Stimulated activated naive B cell treated with anti-CD40 and anti-IgM and Interleukin-4, amounts not matched to agents 10 μg/mL and 1 μg/mL and 100 μg/mL, for 72 hours (primary cell): Measurements from ENCODE around the gene DLX5.

ENCODE experiments used
- ATAC-seq, 2 donors: fragments of 150-1000 bp; cut with Tn5 transposase; replicated peaks; 2 replicates each; pipeline ENCODE4 v1.10.0; 2021; ENCODE audit warnings: moderate library complexity in 1 of 2
- DNase-seq: peaks from one replicate; pipeline ENCODE4 v3.0.0; 2021
- H3K27ac Mint-ChIP-seq: one replicate; pipeline ENCODE4 v1.8.0; 2022; ENCODE audit warnings: mild to moderate bottlenecking, mixed read lengths
- H3K27me3 Mint-ChIP-seq, 2 donors: one replicate each; pipeline ENCODE4 v1.8.0; 2022; ENCODE audit warnings: mixed read lengths in 2 of 2
- H3K36me3 Mint-ChIP-seq, 2 donors: one replicate each; pipeline ENCODE4 v1.8.0; 2022; ENCODE audit warnings: mixed read lengths in 2 of 2, mild to moderate bottlenecking in 1 of 2
- H3K4me1 Mint-ChIP-seq, 2 donors: one replicate each; pipeline ENCODE4 v1.8.0; 2022; ENCODE audit warnings: mixed read lengths in 2 of 2, mild to moderate bottlenecking in 1 of 2
- H3K4me3 Mint-ChIP-seq, 2 donors: one replicate each; pipeline ENCODE4 v1.8.0; 2022; ENCODE audit warnings: mild to moderate bottlenecking in 2 of 2, mixed read lengths in 2 of 2, moderate library complexity in 1 of 2
- H3K9me3 Mint-ChIP-seq, 2 donors: one replicate each; pipeline ENCODE4 v1.8.0; 2022; ENCODE audit warnings: mixed read lengths in 2 of 2, mild to moderate bottlenecking in 1 of 2

DLX5 gene

GRCh38 chr7:97005183-97006054, 19.2 kb downstream of the DLX5 start, which contains the start of gene DLX6:
DLX6 (plus strand) TSS chr7:97005553; CDS start chr7:97005978, 425 bp downstream.
- peaks cover 13 to 24% of the 10 kb centered on the region in 2 donors for H3K4me1 Mint-ChIP-seq

GRCh38 chr7:97004247-97005182, 20.1 kb downstream of the DLX5 start:
- no peak for ATAC-seq
- Mint-ChIP-seq H3K4me1 (peaks cover 13 to 24% of the 10 kb centered on the region in 2 donors), H3K36me3 (peaks cover 0 to 9% of the 10 kb centered on the region in 2 donors), H3K4me3 (peak overlapping the region; percentile 25 to 52), H3K27ac (peak overlapping the region; percentile 31), H3K9me3 (peaks cover 0 to 3% of the 10 kb centered on the region in 2 donors), H3K27me3 (peaks cover 66 to 92% of the 10 kb centered on the region in 2 donors)
- DNase-seq: no peak

More at GRCh38 chr7:97005183-97006054, 19.2 kb downstream of the DLX5 start, which contains the start of gene DLX6:
- peaks cover 69 to 92% of the 10 kb centered on the region in 2 donors for H3K27me3 Mint-ChIP-seq
- peaks cover 0 to 3% of the 10 kb centered on the region in 2 donors for H3K9me3 Mint-ChIP-seq
- H3K27ac Mint-ChIP-seq: peak within 1 kb of the TSS; percentile 69
- H3K36me3 Mint-ChIP-seq: peaks cover 0 to 9% of the 10 kb centered on the region in 2 donors
- peak within 1 kb of the TSS; percentile 74 to 81 for H3K4me3 Mint-ChIP-seq
- ATAC-seq (peak in 1 of 2 donors; percentile 25), DNase-seq (no peak)

DNA sequence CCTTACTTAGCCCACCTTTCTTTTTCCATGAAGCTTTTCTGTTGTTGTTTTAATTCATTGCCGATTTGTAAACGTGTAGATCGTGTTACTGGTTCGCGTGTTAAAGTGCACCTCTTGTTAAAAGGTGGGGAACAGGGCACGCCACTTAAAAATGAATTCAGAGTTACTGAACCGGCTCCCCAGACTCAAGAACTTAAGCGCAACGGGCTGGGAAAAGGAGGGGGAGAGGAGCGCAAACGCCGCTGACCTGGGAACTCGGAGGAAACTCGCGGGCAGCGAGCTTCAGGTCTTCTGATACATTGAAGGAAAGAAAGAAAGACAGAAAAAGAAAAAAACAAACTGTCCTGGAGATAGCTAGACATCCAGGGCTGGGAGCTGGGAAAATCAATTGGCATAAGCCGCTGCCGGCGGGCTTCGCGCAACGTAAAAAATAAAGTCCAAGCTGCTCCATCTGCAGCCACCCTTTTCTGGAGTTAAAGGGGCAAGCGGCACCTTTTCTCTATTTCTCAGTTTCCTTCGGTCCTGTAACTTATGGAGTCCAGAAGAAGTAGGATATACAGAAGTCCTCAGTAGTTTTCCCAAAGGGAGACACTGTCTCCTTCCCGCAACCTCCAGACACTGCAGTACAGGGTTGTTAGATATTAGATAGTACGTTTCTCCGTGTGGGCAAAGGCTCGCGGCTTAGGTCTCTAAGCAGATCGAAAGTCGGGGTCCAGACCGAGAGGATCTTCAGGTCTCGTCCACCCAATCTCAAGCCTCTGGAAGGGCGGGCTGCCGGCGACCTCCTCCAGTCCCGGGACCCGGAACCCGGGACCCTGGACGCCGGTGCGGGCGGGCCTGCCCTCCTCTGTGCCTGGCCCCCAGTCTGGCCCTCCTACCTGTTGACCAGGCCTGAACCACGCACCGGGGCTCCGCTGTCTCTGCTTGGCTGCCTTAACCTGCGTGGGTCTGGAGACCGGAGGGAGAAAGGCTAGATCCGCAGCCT, 21.1 kb downstream of the DLX5 start:
- Mint-ChIP-seq H3K4me1 (peaks cover 15 to 24% of the 10 kb centered on the region in 2 donors), H3K4me3 (peak overlapping the region in 1 of 2 donors; percentile 30), H3K27ac (peak overlapping the region; percentile 43), H3K27me3 (peaks cover 71 to 93% of the 10 kb centered on the region in 2 donors), H3K9me3 (peaks cover 0 to 3% of the 10 kb centered on the region in 2 donors), H3K36me3 (peaks cover 0 to 9% of the 10 kb centered on the region in 2 donors)
- ATAC-seq: no peak
- no peak for DNase-seq

GRCh38 chr7:97002555-97003261, 21.9 kb downstream of the DLX5 start:
- H3K27ac Mint-ChIP-seq: peak overlapping the region; percentile 43
- H3K27me3 Mint-ChIP-seq: peaks cover 69 to 93% of the 10 kb centered on the region in 2 donors
- H3K36me3 Mint-ChIP-seq: peaks cover 0 to 9% of the 10 kb centered on the region in 2 donors
- H3K4me3 Mint-ChIP-seq: no peak overlapping the region
- H3K4me1 Mint-ChIP-seq: peaks cover 15 to 24% of the 10 kb centered on the region in 2 donors
- ATAC-seq (no peak), DNase-seq (no peak)
- peaks cover 0 to 3% of the 10 kb centered on the region in 2 donors for H3K9me3 Mint-ChIP-seq

GRCh38 chr7:97001656-97002554, 22.7 kb downstream of the DLX5 start:
- Mint-ChIP-seq H3K9me3 (peaks cover 0 to 3% of the 10 kb centered on the region in 2 donors), H3K27me3 (peaks cover 70 to 93% of the 10 kb centered on the region in 2 donors), H3K27ac (peak overlapping the region; percentile 9), H3K4me1 (peaks cover 12 to 17% of the 10 kb centered on the region in 2 donors), H3K36me3 (peaks cover 0 to 9% of the 10 kb centered on the region in 2 donors), H3K4me3 (no peak overlapping the region)
- no peak for DNase-seq
- no peak for ATAC-seq

- peaks cover 71 to 93% of the 10 kb centered on the region in 2 donors for H3K27me3 Mint-ChIP-seq
- no peak overlapping the region for H3K4me3 Mint-ChIP-seq
- H3K36me3 Mint-ChIP-seq: peaks cover 0 to 6% of the 10 kb centered on the region in 2 donors
- peaks cover 8 to 10% of the 10 kb centered on the region in 2 donors for H3K4me1 Mint-ChIP-seq
- ATAC-seq (no peak), DNase-seq (no peak)
- H3K27ac Mint-ChIP-seq: no peak overlapping the region
- H3K9me3 Mint-ChIP-seq: peaks cover 0 to 3% of the 10 kb centered on the region in 2 donors
Measured at GRCh38 chr7:97001221-97001620, 23.4 kb downstream of the DLX5 start.

DNA sequence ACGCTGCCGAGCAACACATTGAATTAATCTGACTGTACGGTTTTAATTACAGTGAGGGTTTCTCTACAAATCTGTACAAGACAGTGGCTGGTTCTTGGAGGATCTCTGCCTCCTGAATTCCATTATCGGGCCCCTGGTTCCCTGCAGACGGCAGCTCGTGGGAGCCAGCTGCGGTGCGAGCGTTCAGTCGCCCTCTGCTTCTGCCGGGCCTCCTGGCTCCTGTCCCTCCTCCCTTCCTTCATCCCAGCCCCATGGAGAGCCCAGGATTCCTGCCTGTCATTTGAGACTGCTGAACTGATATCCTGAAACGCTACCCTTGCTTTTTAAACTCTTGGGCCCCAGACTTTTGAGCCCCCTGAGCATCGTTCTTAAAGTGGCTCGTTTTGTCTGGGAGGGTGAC, 25.9 kb downstream of the DLX5 start:
- H3K36me3 Mint-ChIP-seq: peaks cover 0 to 6% of the 10 kb centered on the region in 2 donors
- peaks cover 0 to 3% of the 10 kb centered on the region in 2 donors for H3K4me1 Mint-ChIP-seq
- no peak overlapping the region for H3K27ac Mint-ChIP-seq
- H3K27me3 Mint-ChIP-seq: peaks cover 82 to 100% of the 10 kb centered on the region in 2 donors
- H3K9me3 Mint-ChIP-seq: peaks cover 0 to 3% of the 10 kb centered on the region in 2 donors
- no peak overlapping the region for H3K4me3 Mint-ChIP-seq
- DNase-seq (no peak), ATAC-seq (no peak)

DNA sequence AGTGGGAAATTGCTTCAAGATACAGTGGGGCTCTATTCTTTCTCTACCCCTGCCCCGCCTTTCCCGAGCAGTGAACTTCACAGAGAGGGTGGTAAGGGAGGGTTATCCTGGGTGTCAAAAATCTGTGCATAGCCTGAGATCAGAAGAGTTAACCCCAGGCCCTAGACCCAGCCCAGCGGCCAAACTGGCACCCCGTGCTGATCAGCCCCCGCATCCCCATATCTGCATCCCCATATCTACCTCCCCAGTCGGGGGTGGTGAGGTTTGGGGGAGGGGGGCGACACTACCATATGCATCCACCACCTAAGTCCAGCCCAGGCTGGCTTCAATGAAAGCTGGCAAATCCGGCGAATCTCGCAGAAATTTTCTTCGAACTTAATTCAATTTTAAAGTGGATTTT, 26.3 kb downstream of the DLX5 start:
- Mint-ChIP-seq H3K9me3 (peaks cover 0 to 3% of the 10 kb centered on the region in 2 donors), H3K27ac (no peak overlapping the region), H3K4me3 (peak overlapping the region in 1 of 2 donors; percentile 35), H3K27me3 (peaks cover 85 to 100% of the 10 kb centered on the region in 2 donors), H3K36me3 (peaks cover 0 to 6% of the 10 kb centered on the region in 2 donors), H3K4me1 (peaks cover 0 to 3% of the 10 kb centered on the region in 2 donors)
- ATAC-seq (no peak), DNase-seq (no peak)

DNA sequence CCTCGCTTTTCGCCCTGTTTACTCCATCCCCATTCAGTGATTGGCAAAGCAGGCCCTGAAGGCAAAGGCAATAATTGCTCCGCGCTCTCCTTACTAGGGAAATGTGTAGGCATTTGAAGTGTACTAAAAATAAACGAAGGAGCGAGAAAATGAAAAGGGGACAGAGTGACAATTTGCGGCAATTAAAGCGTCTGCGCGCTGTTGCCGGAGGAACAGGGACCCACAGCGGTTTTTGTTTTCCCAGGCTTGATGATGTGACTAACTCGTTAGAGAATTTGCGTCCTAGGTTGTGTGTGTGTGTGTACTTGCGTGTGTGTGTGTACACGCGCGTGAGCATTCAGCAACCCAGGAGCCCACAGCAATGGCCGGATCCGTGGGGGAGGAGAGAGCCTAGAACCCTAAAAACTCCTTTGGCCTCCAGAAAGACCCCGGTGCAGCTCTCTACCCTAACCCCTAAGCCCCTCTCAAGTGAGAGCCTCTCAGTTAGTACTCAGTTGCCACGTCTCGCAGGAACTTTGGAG, 27.1 kb downstream of the DLX5 start:
- no peak overlapping the region for H3K4me3 Mint-ChIP-seq
- peak overlapping the region; percentile 16 for H3K27ac Mint-ChIP-seq
- no peak for DNase-seq
- peaks cover 84 to 100% of the 10 kb centered on the region in 2 donors for H3K27me3 Mint-ChIP-seq
- no peak for ATAC-seq
- peaks cover 5 to 6% of the 10 kb centered on the region in 2 donors for H3K4me1 Mint-ChIP-seq
- H3K9me3 Mint-ChIP-seq: peaks cover 3 to 5% of the 10 kb centered on the region in 2 donors
- peaks cover 2 to 5% of the 10 kb centered on the region in 2 donors for H3K36me3 Mint-ChIP-seq

GRCh38 chr7:96996958-96997511, 27.6 kb downstream of the DLX5 start:
- H3K27ac Mint-ChIP-seq: peak overlapping the region; percentile 27
- no peak overlapping the region for H3K4me3 Mint-ChIP-seq
- ATAC-seq (no peak), DNase-seq (no peak)
- H3K36me3 Mint-ChIP-seq: peaks cover 2 to 5% of the 10 kb centered on the region in 2 donors
- peaks cover 3 to 6% of the 10 kb centered on the region in 2 donors for H3K9me3 Mint-ChIP-seq
- H3K4me1 Mint-ChIP-seq: peaks cover 5 to 11% of the 10 kb centered on the region in 2 donors
- peaks cover 84 to 100% of the 10 kb centered on the region in 2 donors for H3K27me3 Mint-ChIP-seq
